GM19372 (cell line): Measurements from ENCODE around the gene S100A2.

Source experiments
- ATAC-seq: cut with Tn5 transposase; IDR thresholded peaks from one replicate; pipeline ENCODE4 v1.9.1; 2021; ENCODE audit warnings: mild to moderate bottlenecking, low read depth, moderate library complexity; ENCODE audit not compliant: unreplicated experiment

The S100A2 gene

DNA sequence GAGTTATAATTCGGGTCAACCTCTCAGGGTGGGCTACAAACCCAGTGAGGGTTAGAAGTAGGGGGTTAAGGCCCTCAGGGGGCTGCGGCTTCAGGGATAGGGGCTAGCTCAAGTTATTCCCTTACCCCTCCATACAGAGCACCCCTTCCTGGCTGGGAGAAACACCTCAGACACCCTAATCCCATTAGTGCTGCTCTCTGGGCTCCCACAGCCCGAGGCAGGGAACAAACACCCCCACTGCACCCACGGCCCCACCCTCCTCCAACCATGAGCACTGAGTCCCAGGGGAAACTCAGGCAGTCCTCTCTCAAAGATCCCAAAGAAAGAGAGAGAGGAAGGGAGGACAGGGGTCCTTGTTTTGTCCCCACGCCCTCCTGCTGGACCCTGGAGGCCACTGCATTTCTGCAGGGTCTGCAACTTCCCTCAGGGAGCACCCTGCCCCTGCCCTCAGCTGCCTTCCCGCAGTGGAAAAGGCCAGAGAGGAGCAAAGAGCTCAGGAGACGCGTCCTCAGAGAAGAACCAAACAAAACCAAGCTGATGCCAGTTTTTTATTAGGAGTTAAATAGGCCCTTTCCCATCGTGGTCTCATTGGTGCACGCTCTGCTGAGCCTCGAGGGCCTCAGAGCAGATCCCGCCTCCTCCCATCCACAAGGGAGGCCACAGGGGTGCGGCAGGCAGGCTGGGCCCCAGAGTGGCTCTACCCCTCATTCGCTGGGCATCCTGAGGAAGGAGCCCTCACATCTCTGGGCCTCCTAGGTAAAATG lies 18.7 kb downstream of the S100A2 start:
- no peak for ATAC-seq

GRCh38 chr1:153546371-153546770 lies 19.3 kb downstream of the S100A2 start:
- no peak for ATAC-seq

- ATAC-seq = no peak
Measured at GRCh38 chr1:153545067-153546055, 20.3 kb downstream of the S100A2 start, which contains the start of gene S100A4. Gene S100A4, minus strand, starts transcription at chr1:153545806. Its CDS starts 1,012 bp downstream, at chr1:153544794.

DNA sequence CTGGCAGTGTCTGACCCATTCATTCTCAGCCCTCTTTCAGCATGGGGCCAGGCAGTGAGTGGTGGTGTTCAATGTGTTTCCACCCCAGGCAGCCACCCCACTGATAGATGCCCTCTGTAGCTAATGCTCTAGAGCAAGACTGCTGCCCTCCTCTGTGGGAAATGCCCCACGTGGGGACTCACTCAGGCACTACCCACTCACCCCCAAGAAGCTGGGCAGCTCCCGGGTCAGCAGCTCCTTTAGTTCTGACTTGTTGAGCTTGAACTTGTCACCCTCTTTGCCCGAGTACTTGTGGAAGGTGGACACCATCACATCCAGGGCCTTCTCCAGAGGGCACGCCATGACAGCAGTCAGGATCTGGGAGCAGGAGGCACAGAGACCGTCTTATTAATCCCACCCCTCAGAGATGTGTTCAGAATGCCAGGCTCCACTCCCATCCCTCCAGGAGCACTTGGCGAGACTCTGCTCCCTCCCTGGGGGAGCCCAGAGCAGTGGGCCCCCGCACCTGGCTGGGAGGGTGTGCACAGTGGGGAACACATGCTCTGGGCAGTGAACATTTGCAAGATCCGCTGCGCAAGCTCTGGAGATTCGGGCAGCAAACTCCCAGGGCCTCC lies 21.1 kb downstream of the S100A2 start:
- ATAC-seq = no peak

- ATAC-seq = no peak
Measured at GRCh38 chr1:153543736-153544135, 21.9 kb downstream of the S100A2 start.

DNA sequence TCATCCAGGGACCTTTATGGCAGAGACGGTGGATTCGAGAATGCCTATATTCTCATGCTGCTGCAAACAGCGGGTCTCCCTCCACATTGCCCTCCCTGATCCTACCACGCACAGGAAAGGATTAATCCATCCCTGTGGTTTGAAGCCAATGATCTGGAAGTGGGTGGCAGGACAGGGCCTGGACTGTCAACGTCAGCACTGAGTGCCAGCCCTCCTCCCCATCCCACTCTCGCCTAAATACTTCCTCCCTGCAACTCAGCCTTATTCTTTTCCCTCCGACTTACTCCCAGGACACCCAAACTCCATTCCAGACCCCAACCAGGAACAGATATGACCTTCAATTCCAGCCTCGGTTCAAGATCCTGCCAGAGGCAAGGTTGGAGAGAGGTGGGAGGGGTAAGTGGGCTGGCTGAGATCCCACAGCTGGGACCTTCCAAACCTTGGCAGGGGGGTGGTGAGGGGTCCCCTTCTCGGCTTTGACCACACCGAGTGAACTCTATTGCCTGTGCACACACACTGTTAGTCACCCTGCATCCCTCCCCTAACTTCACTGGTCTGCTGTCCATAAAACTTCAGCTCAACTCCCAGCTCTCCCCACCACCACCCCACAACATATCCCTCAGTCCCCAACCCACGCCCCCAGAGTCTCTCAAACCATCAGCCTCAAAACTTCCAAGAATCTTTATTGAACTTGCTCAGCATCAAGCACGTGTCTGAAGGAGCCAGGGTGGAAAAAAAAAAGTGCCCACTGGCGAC lies 22.5 kb downstream of the S100A2 start:
- no peak for ATAC-seq

DNA sequence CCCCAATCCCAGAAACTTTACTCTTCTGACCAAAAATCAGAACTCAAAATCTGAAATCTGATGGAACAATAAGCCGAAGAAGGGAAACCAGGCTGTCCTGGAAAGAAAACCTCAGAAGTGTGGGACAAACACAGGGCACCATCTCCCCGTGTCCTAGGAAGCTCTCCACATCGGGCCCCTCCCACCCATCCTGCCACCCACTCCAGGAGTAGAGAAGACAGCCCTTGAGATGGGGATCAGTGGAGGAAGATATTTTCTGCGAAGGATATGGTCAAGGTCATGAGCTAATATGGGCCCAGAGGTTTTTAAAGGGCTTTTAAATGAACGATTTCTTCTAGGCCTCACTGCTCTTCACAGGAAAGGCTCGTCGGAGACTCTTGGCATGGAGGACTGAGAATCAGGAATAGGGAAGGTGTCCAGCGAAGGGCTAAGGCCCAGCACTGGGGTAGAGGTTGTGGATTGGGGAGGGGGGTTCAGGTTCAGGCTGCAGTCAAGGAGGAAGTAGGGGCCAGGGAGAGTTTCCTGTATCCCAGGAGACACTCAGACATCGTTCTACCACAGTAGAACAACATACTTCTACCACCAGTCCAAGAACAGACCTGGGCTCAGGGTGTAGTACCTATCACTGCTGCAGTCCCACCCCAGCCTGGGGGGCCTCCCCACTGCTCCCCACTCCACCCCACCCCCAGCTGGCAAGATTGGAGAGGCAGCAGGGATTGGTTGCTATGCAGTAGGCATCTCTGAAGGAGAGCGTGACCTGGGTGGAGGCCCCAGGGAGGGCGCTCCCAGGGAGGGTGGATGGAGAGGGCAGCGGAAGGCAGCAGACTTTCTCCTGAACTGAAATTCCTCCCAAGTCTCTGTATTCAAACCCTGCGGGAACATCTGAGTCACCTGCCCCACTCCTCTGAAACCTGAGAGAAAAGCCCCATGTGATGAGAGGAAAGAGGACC lies 23.7 kb downstream of the S100A2 start:
- ATAC-seq = no peak

DNA sequence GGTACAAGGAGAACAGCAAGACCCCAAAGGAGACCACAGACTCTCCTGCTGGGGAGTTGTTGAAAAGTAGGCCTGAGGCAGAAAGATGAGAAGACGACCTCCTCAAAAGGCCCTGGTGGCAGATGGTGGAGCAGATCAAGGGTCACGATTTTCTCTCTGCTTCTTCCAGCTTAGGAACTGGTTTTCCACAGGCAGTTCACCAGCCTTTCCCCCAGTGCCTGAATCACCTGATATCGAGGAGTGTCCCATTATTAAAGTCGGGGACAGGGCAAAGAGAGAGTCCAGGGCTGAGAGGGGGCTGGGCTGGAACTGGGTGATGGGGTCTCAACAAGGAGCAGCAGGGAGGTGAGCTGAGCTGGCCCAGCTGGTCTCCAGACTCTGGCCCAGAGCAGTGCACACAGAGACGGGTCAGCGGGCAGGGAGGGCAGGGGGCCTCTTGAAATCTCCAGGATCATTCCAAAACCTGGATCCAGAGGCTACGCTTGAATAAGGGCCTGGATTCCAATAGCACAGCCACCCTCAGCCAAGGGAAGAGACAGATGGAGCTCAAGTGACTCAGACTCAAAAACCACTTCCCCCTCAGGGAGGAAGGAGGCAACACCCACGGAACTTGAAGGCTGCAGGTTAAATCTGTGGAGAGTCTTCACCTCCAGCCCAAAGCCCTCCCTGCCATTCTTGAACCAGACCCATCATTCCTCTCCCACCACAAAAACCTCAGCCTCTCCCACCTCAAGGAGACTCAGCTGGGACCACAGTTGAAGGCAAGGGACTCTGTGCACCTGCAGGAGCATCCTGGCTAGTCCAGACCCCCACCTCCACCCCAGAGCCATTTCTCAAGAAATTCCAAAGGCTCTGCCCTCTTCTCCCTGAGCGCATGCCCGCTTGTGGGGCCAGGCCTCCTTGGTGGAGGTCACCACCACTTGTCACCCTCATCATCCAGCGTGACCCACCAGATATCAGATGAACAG lies 25.0 kb downstream of the S100A2 start, which contains the start of gene S100A5:
Gene S100A5, minus strand, starts transcription at position 541 of the 968 bp plus-strand sequence. CDS start 743 bp downstream, outside the sequence.
- ATAC-seq = no peak

DNA sequence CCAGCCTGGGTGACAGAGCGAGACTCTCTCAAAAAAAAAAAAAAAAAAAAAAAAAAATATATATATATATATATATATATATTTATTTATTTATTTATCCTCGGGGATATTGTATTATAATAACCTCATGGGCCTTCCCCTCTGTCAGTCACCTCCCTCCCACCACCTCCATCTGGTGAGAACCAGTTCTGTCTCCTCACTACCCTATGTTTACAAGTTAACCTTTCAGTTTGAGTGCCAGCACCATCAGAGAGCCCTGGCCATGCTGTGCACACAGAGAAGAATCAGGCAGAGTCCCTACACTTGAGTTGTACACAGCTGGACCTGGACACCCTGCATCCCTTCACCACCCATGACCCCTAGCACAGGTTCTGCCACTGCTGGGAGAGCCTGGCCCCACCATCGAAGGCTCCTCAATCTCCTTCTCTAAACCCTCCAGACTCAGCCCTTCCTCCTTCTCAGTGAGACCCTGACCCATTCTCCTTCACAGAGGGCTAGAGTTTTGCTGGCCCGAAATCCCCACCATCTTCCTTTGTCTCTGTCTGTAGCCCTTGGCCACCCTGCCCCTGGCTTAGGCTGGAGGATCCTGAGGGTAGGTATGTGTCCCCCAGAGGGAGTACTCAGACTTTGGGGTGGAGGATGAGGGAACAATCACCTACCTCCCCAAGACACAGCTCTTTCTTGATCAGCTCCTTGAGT lies 26.1 kb downstream of the S100A2 start:
- ATAC-seq = no peak

DNA sequence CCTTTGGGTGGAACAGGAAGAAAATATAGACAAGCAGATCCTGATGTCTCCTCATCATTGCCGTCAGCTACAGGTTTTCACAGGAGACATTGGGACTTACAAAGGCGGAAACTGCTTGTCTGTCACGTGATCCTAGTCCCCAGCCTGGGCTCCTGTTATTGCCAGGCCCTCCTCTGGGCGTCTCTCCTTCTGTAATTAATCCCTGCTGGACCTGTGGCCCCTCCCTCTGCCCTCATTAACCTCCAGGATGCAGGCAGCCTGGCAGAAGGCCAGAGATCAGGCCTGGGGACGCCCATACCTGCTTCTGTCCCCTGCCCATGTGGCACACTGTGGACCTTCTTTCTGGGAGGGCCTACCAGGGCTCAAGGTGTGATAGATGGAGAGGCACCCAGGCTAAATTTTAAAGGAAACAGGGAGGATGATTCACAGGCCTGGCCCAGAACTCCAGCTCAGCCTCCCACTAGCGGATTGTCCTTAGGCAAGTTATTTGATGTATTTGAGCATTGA lies 27.3 kb downstream of the S100A2 start:
- no peak for ATAC-seq

DNA sequence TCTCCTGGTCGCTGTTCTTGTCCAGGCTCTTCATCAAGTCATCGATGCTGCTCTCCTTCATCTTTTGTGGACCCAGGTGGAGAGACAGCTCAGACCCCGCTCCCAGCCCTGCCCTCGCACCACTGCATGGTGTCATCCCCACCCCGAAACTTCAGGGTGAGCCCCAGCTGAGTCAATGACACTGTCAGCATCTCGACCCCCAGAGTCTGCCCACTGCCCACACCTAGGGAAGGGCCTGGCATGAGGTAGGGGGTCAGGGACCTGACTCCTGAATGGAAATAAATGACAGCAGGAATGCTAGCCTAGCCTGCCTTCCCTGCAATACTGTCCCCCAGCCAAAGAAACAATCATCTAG lies 28.3 kb downstream of the S100A2 start:
- ATAC-seq = no peak

- ATAC-seq = no peak
Measured at GRCh38 chr1:153536671-153537375, 28.8 kb downstream of the S100A2 start.

DNA sequence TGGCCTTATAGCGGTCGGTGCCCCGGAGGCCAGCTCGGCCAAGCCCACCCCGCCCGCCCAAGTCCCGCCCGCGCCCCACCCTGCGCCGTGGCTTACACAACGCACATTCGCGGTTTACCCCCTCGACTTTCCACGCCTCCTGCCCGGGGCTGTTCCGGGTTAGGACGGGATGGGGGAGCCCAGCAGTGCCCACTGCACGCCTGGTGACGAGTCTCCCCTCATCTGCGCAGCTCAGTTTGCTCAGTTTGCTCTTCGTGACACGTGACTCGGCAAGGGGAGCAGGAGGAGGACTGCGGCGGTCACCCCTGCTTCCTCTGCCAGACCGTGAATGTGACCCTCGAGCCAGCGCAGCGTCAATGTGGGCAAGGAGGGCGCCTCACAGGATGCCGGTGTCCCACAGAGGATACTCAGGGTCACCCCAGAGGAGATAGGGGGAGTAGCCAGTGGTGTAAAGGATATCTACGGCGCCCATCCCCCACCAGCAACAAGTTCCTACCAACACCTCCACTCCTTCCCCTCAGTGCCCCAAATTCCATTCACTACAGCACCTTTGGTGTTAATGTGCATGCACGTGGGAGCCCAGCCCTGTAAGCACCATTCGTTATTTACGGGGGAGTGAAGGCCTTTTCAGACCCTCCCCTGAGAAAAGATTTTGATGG lies 29.5 kb downstream of the S100A2 start:
- no peak for ATAC-seq

GRCh38 chr1:153535242-153536011 lies 30.2 kb downstream of the S100A2 start, which contains the start of gene S100A6:
Gene S100A6, minus strand, starts transcription at chr1:153535991. Its CDS starts 652 bp downstream, at chr1:153535339.
- ATAC-seq = no peak

DNA sequence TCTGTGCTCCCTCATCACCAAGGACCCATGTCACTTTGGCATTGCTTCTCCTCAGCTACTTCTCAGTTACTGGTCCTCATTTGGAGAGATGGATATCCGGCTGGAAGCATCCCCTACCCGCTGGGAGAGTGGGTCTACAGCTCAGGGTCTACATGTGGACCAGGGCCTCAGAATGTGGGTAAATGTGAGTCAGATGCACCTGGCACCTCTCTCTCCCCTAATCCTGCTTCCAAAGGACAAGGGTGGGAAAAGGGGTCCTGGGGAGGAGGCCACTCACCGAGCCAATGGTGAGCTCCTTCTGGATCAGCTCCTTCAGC lies 30.8 kb downstream of the S100A2 start:
- ATAC-seq = no peak
